ENCODE data around the gene TIGD1. TPM values are rescaled to one million over a fixed set of nuclear protein-coding genes. Genes with fewer than 3 reads are reported as not detected.

TIGD1 gene
- total and polyA plus RNA-seq, 2 of the 13 experiments (the other 11 are each of a cell fraction or from before 2014, with no cell fraction given), result 3.5 to 9.5 TPM

- TF ChIP-seq, protein P1, sequence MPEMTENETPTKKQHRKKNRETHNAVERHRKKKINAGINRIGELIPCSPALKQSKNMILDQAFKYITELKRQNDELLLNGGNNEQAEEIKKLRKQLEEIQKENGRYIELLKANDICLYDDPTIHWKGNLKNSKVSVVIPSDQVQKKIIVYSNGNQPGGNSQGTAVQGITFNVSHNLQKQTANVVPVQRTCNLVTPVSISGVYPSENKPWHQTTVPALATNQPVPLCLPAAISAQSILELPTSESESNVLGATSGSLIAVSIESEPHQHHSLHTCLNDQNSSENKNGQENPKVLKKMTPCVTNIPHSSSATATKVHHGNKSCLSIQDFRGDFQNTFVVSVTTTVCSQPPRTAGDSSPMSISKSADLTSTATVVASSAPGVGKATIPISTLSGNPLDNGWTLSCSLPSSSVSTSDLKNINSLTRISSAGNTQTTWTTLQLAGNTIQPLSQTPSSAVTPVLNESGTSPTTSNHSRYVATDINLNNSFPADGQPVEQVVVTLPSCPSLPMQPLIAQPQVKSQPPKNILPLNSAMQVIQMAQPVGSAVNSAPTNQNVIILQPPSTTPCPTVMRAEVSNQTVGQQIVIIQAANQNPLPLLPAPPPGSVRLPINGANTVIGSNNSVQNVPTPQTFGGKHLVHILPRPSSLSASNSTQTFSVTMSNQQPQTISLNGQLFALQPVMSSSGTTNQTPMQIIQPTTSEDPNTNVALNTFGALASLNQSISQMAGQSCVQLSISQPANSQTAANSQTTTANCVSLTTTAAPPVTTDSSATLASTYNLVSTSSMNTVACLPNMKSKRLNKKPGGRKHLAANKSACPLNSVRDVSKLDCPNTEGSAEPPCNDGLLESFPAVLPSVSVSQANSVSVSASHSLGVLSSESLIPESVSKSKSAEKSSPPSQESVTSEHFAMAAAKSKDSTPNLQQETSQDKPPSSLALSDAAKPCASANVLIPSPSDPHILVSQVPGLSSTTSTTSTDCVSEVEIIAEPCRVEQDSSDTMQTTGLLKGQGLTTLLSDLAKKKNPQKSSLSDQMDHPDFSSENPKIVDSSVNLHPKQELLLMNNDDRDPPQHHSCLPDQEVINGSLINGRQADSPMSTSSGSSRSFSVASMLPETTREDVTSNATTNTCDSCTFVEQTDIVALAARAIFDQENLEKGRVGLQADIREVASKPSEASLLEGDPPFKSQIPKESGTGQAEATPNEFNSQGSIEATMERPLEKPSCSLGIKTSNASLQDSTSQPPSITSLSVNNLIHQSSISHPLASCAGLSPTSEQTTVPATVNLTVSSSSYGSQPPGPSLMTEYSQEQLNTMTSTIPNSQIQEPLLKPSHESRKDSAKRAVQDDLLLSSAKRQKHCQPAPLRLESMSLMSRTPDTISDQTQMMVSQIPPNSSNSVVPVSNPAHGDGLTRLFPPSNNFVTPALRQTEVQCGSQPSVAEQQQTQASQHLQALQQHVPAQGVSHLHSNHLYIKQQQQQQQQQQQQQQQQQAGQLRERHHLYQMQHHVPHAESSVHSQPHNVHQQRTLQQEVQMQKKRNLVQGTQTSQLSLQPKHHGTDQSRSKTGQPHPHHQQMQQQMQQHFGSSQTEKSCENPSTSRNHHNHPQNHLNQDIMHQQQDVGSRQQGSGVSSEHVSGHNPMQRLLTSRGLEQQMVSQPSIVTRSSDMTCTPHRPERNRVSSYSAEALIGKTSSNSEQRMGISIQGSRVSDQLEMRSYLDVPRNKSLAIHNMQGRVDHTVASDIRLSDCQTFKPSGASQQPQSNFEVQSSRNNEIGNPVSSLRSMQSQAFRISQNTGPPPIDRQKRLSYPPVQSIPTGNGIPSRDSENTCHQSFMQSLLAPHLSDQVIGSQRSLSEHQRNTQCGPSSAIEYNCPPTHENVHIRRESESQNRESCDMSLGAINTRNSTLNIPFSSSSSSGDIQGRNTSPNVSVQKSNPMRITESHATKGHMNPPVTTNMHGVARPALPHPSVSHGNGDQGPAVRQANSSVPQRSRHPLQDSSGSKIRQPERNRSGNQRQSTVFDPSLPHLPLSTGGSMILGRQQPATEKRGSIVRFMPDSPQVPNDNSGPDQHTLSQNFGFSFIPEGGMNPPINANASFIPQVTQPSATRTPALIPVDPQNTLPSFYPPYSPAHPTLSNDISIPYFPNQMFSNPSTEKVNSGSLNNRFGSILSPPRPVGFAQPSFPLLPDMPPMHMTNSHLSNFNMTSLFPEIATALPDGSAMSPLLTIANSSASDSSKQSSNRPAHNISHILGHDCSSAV (CRISPR knock-in tag; IDR thresholded peaks at IDR 0.05; ENCODE audit: borderline replicate concordance), result no peak
- 0 out of 2 replicates have a peak, but pooled peaks have one; percentile 25 for TF ChIP-seq RAD21 (CRISPR knock-in tag; IDR thresholded peaks at IDR 0.05)
- no peak for TF ChIP-seq ATF7-NPFF (CRISPR knock-in tag; IDR thresholded peaks at IDR 0.05; ENCODE audit: low read depth)
- TF ChIP-seq HOXD1 (CRISPR knock-in tag; IDR thresholded peaks at IDR 0.05), result no peak
- no peak for TF ChIP-seq ZSCAN9 (CRISPR knock-in tag; IDR thresholded peaks at IDR 0.05; ENCODE audit: borderline replicate concordance)
- TF ChIP-seq HNRNPK (IDR thresholded peaks at IDR 0.05; ENCODE audit: low read depth, low read length, poor library complexity, severe bottlenecking), result no peak
- no peak for TF ChIP-seq ZNF549 (CRISPR knock-in tag; IDR thresholded peaks at IDR 0.05)
- TF ChIP-seq ZNF224 (CRISPR knock-in tag; IDR thresholded peaks at IDR 0.05), result no peak
- no peak for TF ChIP-seq ZNF230 (CRISPR knock-in tag; IDR thresholded peaks at IDR 0.05)
- no peak for TF ChIP-seq RARG (CRISPR knock-in tag; IDR thresholded peaks at IDR 0.05; ENCODE audit: low read depth)
- peak; percentile 45 for TF ChIP-seq STAG1 (CRISPR knock-in tag; IDR thresholded peaks at IDR 0.05)
- no peak for TF ChIP-seq ASH2L (IDR thresholded peaks at IDR 0.05; ENCODE audit: insufficient read length, low read depth, low read length)
- no peak for TF ChIP-seq SNAI1 (CRISPR knock-in tag; IDR thresholded peaks at IDR 0.05; ENCODE audit: borderline replicate concordance)
- TF ChIP-seq ZNF567 (CRISPR knock-in tag; IDR thresholded peaks at IDR 0.05; ENCODE audit: borderline replicate concordance), result no peak
- no peak for TF ChIP-seq ZMYM2 (CRISPR knock-in tag; IDR thresholded peaks at IDR 0.05)
- TF ChIP-seq HNF1B (CRISPR knock-in tag; IDR thresholded peaks at IDR 0.05), result 0 out of 2 replicates have a peak, but pooled peaks have one; percentile 33
- TF ChIP-seq, protein P2, sequence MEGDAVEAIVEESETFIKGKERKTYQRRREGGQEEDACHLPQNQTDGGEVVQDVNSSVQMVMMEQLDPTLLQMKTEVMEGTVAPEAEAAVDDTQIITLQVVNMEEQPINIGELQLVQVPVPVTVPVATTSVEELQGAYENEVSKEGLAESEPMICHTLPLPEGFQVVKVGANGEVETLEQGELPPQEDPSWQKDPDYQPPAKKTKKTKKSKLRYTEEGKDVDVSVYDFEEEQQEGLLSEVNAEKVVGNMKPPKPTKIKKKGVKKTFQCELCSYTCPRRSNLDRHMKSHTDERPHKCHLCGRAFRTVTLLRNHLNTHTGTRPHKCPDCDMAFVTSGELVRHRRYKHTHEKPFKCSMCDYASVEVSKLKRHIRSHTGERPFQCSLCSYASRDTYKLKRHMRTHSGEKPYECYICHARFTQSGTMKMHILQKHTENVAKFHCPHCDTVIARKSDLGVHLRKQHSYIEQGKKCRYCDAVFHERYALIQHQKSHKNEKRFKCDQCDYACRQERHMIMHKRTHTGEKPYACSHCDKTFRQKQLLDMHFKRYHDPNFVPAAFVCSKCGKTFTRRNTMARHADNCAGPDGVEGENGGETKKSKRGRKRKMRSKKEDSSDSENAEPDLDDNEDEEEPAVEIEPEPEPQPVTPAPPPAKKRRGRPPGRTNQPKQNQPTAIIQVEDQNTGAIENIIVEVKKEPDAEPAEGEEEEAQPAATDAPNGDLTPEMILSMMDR (CRISPR knock-in tag; IDR thresholded peaks at IDR 0.05), result peak; percentile 63
- TF ChIP-seq PRMT3 (CRISPR knock-in tag; IDR thresholded peaks at IDR 0.05; ENCODE audit: borderline replicate concordance, low read depth), result no peak
- no peak for TF ChIP-seq ELF3 (CRISPR knock-in tag; IDR thresholded peaks at IDR 0.05)
Observed at GRCh38 chr2:232592772-232593395, 42.5 kb upstream of the TIGD1 start (continued).
